SK-N-SH (cell line): ENCODE results near the gene ATP8B1.

ENCODE experiments used
- CTCF ChIP-seq: fragments of 200-600 bp; sonication (generic); IDR thresholded peaks from 2 replicates; pipeline ENCODE4 v1.6.1; 2017; ENCODE audit warnings: antibody characterized with exemption, mild to moderate bottlenecking, moderate library complexity
- GABPA ChIP-seq: IDR thresholded peaks from 2 replicates; pipeline ENCODE4 v1.4.0; 2012; ENCODE audit warnings: low read depth, mild to moderate bottlenecking

- TF ChIP-seq CTCF (no peak), GABPA (no peak)
Observed at GRCh38 chr18:57747809-57748680, 55.1 kb downstream of the ATP8B1 start.
